ENCODE measurements around the gene BMPER. TPM values are rescaled to one million over a fixed set of nuclear protein-coding genes. Genes with fewer than 3 reads are reported as not detected.

Gene BMPER
- total RNA-seq, 2 donors from 2014 or later, result not detected

DNA sequence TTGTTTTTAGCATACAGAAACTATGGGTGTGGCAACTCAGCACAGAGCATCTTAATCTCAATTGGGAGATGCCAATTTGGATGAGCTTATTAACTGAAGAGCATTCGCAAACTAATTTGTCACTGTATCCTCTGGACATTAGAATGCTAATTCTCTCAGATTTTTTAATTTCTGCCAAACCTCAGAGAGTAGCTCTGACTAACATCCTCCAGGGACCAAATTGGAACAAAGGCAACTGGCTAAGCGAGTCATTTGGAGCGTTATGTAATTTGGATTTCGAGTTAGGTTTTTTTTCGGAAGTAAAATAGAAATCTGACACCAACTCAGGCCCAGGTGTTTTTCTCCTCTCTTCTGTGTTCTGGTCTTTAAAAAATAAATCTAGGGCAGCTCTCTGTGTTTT, 201.9 kb downstream of the BMPER start:
- no peaks in the 10 kb centered on the region for H3K36me3 Mint-ChIP-seq
- peaks cover 15 to 17% of the 10 kb centered on the region in 2 donors for H3K9me3 Mint-ChIP-seq
- ATAC-seq, result no peak
- DNase-seq (ENCODE audit: low spot score in 2 of 2), result no peak
- H3K27ac Mint-ChIP-seq, result no peak overlapping the region

DNA sequence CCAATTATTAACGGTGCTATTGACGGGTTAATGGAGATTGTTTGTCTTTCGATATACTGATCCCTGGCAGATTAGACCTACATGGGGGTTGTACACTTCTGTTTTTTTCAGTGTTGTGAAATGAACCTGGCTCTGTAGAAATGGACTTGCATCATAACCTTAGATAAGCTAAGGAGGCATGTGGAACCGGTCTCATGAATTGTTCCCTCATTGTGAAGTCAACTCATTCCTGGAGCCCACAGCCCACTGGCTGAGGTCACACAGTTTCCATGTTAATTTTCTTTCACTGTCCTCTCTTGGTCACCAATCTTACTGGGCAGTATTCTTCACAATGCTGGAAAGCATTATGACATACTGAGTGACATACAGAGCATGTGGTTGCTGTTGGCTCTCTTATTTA, 202.8 kb downstream of the BMPER start:
- no peak for ATAC-seq
- no peak overlapping the region for H3K27ac Mint-ChIP-seq
- peaks cover 10 to 17% of the 10 kb centered on the region in 2 donors for H3K9me3 Mint-ChIP-seq
- no peak for DNase-seq (ENCODE audit: low spot score in 2 of 2)
- H3K36me3 Mint-ChIP-seq, result no peaks in the 10 kb centered on the region

DNA sequence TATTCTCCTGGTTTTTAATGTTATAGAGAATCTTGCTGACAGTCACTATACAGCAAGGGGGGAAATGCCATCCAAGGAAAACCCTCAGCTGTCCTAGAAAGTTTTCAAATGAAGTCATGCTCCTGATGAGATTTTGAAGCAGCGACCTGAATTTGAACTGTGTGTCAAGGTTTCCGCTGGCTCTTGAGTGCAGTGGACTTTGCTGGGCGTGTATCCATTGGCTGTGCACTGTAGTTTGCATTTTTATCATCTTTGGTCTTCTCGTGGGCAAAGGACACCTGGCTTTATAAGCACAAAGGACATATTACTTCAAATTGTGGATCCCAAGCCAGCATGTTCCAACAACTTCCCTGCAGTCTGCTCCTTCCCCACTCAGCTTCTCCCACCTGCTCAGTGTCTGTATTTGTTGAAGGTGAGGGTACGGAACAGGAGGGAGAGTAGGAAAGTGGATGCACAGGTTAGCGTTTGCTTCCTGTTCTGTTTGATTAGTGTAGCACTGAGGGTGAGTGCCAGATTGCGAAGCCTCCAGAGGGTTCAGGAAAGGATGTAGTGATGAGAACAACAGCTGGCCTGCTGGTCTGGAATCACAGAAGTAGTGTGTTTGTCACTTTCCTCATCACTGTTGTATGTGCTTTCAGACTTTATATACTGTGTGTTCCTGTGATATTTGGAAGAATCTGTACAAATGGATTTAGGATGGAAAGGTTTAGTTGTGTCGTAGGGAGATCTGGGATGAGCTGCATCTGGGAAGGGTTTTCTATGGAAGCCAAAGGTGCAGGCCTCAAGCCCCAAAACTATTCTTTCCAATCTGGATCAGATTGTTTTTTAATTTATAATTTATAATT, 204.8 kb downstream of the BMPER start:
- no peak overlapping the region for H3K27ac Mint-ChIP-seq
- no peak for DNase-seq (ENCODE audit: low spot score in 2 of 2)
- H3K9me3 Mint-ChIP-seq, result peaks cover 11 to 18% of the 10 kb centered on the region in 2 donors
- ATAC-seq, result no peak
- no peaks in the 10 kb centered on the region for H3K36me3 Mint-ChIP-seq

DNA sequence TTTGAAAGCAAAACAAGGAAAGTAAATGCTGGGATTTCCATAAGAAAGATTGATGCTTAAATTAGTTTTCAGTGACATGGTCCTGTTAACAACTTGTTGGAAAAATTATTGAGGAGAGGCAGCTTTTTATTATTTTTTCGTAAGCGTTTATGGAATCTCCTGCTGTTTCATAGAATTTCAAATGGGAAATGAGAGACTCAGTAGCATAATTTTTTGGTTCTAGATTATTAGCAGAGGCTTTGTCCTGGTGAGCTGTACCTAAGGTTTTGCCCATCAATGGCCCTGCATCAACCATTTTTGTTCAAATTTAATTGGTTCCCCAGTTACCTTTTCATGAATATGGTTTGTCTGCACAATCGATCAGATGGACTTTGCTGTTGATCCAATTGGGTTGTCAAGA, 205.7 kb downstream of the BMPER start:
- Mint-ChIP-seq H3K36me3 (peaks cover 0 to under 1% of the 10 kb centered on the region in 2 donors), H3K27ac (no peak overlapping the region)

DNA sequence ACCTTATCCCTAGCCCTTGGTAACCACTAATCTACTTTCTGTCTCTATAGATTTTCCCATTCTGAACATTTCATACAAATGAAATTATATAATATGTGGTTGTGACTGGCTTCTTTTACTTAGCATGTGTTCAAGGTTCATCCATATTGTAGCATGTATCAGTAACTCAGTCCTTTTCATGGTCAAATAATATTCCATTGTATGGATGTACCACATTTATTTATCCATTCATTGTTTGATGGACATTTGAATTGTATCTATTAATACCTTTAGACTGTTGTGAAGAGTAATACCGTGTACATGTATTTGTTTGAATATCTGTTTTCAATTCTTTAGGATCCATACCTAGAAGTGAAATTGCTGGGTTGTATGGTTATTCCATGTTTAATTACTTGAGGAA, 210.2 kb downstream of the BMPER start:
- Mint-ChIP-seq H3K27ac (no peak overlapping the region), H3K9me3 (peaks cover 15 to 17% of the 10 kb centered on the region in 2 donors), H3K36me3 (peaks cover 0 to 5% of the 10 kb centered on the region in 2 donors)
- no peak for DNase-seq (ENCODE audit: low spot score in 2 of 2)
- ATAC-seq, result no peak

More for the DNA sequence above, 205.7 kb downstream of the BMPER start:
- ATAC-seq (no peak), DNase-seq (ENCODE audit: low spot score in 2 of 2) (no peak)
- peaks cover 12 to 18% of the 10 kb centered on the region in 2 donors for H3K9me3 Mint-ChIP-seq

DNA sequence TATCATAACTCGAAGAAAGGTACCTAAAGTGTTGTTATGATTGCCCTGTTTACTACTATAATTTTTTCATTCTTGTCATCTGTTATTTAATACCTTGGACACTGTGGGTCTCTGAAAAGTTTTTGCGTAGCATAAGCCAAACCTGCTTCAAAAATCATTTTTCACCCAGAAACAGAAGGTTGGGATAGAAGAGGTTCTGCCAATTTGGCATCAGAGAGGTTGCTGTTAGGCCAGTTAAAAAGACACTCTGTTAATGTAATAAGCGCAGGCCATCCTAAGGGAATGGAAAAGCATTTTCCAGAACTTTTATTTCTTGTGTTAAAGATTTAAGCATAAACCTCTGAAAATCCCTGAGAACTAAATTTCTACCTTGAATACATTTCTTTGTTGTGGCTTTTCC, 212.2 kb downstream of the BMPER start:
- Mint-ChIP-seq H3K36me3 (peaks cover 0 to 5% of the 10 kb centered on the region in 2 donors), H3K9me3 (peaks cover 14 to 15% of the 10 kb centered on the region in 2 donors), H3K27ac (no peak overlapping the region)
- ATAC-seq (no peak), DNase-seq (ENCODE audit: low spot score in 2 of 2) (no peak)

DNA sequence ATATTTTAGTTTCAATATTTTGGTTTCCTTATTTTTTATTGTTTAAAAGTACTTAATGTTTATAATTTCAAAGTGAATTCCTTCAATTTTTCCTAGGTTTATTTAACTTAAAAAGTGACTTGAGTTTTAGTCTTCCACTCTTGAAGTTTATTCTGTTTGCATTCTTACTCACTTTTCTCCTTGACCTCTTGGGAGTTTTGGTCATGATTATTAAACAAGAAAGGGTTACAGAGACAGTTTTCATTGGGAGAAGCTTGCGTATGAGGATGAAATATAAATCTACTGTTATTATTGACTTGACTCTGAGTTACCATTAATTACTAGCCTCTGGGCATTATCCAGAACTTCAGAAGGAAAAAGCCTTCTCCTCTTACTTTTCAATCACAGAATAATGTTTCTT, 216.0 kb downstream of the BMPER start:
- peaks cover 0 to 7% of the 10 kb centered on the region in 2 donors for H3K36me3 Mint-ChIP-seq
- no peak for DNase-seq (ENCODE audit: low spot score in 2 of 2)
- no peak for ATAC-seq
- peaks cover 10 to 26% of the 10 kb centered on the region in 2 donors for H3K9me3 Mint-ChIP-seq
- no peak overlapping the region for H3K27ac Mint-ChIP-seq

DNA sequence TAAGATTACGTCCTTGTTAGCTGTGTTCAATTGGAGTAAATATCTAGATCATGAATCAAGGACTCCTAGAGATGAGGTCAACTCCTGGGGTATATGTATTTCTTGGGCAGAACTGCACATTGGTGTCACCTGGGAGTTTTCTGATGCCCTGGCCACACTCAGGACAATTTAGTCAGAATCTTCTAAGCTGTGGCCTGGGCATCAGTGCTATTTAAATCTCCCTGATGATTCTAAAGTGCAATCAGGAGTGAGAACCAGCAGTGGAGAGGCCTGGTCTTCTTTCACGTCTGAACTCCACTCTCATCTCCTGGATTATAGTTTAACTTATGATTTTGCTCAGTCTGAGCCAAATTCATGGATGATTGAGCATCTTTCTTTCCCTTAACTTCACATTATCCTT, 218.0 kb downstream of the BMPER start:
- no peak for DNase-seq (ENCODE audit: low spot score in 2 of 2)
- peaks cover 0 to 6% of the 10 kb centered on the region in 2 donors for H3K36me3 Mint-ChIP-seq
- H3K27ac Mint-ChIP-seq, result no peak overlapping the region
- H3K9me3 Mint-ChIP-seq, result peaks cover 18 to 36% of the 10 kb centered on the region in 2 donors
- ATAC-seq, result no peak

DNA sequence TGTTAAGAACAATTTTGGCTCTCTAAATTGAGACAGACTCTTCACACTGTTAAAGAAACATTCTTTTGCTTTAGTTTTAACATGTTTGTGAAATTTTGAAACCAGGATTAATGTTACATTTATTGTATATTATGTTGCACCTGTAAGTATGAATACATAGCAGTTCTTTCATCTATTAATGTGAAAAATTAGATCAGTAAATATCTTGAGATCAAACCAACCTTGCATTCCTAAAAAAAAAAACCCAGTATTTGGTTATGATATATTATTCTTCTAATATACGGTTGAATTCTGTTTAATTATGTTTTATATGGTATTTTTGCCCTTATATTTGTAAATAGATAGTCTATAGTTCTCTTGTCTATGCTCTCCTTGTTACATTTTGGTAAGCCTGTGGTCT, 219.4 kb downstream of the BMPER start:
- DNase-seq (ENCODE audit: low spot score in 2 of 2) (no peak), ATAC-seq (no peak)
- H3K9me3 Mint-ChIP-seq, result peaks cover 14 to 29% of the 10 kb centered on the region in 2 donors
- peaks cover 0 to 6% of the 10 kb centered on the region in 2 donors for H3K36me3 Mint-ChIP-seq
- H3K27ac Mint-ChIP-seq, result no peak overlapping the region

DNA sequence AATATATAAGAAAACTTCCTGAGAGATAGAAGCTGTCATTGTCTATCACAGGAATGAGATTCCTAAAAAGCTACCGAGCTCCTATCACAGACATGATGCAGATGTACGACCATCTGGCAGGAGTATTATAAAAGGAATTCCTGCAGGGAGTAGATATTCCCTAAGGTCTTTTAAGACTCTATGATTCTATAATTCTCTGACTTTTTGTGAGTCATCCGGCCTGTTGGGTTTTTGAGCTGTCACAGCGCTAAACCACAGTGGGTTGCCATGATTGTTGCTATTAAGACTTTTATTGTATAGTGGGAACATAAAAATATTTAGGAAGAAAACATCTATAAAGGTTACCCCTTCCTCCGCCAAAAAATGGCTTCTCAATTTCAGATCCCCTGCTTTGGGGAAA, 223.4 kb downstream of the BMPER start:
- Mint-ChIP-seq H3K36me3 (peaks cover 0 to 6% of the 10 kb centered on the region in 2 donors), H3K27ac (no peak overlapping the region), H3K9me3 (peaks cover 24 to 36% of the 10 kb centered on the region in 2 donors)
- DNase-seq (ENCODE audit: low spot score in 2 of 2), result no peak
- ATAC-seq, result no peak

DNA sequence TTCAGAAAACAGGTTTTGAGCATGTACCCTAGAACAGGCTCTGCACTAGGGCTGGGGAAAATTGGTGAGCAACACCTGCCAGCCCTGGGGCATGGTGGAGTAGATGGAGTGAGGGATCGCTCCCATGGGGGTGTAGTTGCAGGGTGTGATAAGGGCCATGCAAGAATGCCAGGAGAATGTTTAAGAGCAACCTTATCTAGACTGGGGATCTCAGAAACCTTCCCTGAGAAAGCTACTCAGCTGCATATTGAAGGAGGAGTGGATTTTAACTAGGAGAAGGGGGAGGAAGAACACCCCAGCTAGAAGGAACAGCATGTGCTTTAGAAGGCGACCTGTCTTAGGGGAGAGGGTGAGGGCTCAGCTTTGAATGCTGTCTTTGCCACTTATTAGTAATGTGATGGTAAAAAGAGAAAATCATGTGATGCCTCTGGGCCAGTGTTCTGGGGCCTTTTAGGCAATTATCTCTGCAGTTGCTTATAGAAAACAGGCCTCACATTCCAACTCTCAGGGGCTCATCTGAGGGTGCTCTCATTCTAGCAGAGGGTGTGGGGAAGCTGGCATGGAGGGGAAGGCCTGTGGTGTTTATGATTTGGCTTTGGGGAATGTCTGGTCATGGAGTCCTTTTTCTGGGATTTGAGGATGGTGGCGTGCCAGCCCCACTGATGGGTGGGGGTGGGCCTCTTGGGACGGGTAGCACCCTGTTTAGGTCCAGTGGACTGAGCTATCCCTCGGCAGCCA, 225.4 kb downstream of the BMPER start:
- H3K36me3 Mint-ChIP-seq, result peaks cover 0 to 4% of the 10 kb centered on the region in 2 donors
- peaks cover 24 to 25% of the 10 kb centered on the region in 2 donors for H3K9me3 Mint-ChIP-seq
- ATAC-seq, result no peak
- DNase-seq (ENCODE audit: low spot score in 2 of 2), result no peak
- no peak overlapping the region for H3K27ac Mint-ChIP-seq

DNA sequence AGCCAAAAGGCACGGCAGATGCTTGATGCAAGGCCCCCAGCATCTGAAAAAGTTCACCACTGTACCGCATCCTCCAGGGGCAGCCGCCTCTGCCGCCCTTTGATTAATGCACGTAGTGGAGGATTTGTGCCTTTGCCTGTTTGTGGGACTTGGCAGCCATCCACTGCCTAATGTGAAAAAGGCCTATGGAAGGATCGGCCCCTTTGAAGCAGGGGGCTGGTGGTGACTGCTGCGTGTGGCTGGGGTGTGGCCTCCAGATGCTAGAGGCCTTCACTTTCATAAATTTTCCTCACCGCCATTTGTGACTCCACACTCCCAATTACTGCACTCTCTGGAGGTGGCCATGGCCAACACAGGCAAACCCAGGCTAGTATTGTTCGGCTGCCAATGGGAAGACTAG, 226.0 kb downstream of the BMPER start:
- no peak overlapping the region for H3K27ac Mint-ChIP-seq
- peaks cover 19 to 21% of the 10 kb centered on the region in 2 donors for H3K9me3 Mint-ChIP-seq
- no peak for DNase-seq (ENCODE audit: low spot score in 2 of 2)
- H3K36me3 Mint-ChIP-seq, result no peaks in the 10 kb centered on the region
- ATAC-seq, result no peak

DNA sequence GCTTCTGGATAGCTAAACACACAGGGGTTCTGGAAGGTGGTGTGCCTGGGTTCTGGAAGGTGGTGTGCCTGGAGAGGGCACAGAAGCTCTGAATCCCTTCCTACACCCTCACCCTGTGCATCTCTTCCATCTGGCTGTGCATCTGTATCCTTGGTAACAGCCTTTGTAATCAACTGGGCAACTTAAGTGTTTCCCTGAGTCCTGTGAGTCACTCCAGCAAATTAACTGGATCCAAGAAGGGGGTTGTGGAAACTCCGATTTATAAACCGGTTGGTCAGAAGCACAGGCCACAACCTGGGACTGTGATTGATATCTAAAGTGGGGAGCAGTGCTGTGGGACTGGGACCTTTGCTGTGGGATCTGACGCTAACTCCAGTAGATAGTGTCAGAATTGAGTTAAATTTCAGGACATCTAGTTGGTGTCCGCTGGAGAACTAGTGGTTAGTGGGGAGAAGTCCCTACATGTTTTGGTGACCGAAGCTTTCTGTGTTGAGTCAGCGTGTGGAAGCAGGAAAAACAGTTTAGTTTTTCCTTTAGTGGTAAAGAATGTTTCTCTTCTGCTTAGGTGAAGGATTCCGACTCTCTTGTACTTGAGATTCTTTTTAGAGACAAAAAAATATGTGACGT, 228.1 kb downstream of the BMPER start:
- no peak overlapping the region for H3K27ac Mint-ChIP-seq
- DNase-seq (ENCODE audit: low spot score in 2 of 2) (no peak), ATAC-seq (no peak)
- no peaks in the 10 kb centered on the region for H3K36me3 Mint-ChIP-seq
- H3K9me3 Mint-ChIP-seq, result peaks cover 7 to 12% of the 10 kb centered on the region in 2 donors

DNA sequence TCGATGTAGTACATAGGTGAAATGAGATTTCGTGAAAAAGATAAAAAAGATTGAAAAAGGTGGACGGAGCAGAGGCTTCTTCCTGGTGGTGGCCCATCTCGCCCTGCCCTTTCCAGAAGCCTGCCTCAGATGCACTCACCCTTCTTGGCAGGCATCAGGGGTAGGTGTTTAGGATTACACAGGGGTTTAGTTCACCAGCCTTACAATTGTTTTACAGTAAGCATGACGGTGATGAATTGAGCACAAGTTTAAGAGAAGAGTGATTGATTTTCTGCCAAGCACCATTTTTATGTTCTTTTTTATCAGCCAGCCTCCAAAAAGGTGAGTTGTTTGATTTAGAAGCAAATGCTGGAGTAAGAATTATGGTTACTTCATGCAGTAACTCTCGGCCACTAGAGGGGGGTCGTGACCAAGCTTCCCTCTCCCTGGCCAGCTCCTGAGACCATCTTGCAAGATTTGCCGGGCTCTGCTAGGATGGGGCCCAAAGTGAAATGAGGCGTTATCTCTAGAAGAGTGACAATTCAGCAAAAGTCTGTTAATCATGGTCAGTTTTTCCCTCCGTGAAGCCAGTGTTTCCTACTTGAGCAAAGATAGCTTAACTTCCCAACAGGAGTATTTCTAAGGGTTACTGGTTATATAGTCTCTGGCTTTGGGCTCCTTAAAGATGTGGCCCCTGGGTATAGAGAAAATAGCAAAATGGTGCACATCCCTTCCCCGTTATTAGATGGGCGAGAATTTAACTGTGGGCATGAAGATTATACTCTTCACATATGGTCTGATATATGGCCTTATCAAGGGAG, 228.8 kb downstream of the BMPER start:
- H3K36me3 Mint-ChIP-seq, result no peaks in the 10 kb centered on the region
- no peak overlapping the region for H3K27ac Mint-ChIP-seq
- peak in 1 of 2 donors; percentile 4 for DNase-seq (ENCODE audit: low spot score in 2 of 2)
- H3K9me3 Mint-ChIP-seq, result peaks cover 7 to 12% of the 10 kb centered on the region in 2 donors
- no peak for ATAC-seq

DNA sequence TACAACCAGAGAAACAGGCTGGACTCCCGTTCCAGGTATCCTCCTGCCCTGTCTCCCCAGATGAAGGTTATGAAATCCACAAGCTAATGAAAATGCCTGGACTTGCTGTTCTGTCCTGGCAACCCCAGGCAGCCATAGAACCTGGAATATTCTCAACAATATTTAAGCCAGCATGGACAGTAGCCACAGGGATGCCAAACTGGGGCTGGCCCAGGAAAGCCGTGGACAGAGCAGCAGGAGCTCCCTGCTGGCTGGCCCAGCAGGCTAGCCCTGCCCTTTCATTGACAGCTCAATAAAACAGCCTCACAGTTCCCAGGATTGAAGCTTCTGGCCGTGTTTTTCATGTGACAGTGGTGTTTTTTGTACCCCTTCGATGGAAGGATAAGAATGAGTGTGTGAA, 230.6 kb downstream of the BMPER start:
- no peak for ATAC-seq
- Mint-ChIP-seq H3K9me3 (peaks cover 5 to 6% of the 10 kb centered on the region in 2 donors), H3K36me3 (no peaks in the 10 kb centered on the region), H3K27ac (no peak overlapping the region)
- DNase-seq (ENCODE audit: low spot score in 2 of 2), result no peak

DNA sequence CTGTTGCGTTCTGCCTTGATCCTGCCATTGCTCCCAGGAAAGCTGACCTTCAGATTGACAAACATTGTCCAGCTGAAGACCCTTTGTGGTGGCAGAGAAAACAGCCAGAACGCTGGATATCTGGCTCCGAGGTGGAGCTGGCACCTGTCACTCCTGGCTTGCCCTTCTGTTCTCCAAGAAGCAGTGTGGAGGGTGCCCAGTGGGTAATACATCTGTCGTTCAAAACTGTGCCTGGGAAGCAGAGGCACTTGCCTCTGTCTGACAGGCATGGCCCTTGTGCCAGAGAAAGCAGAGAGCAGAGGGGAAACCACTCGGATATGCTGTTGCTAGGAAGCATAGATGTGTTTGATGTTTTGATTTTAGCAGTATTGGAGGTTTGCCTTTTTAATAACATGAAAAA, 231.4 kb downstream of the BMPER start:
- H3K27ac Mint-ChIP-seq, result no peak overlapping the region
- DNase-seq (ENCODE audit: low spot score in 2 of 2), result no peak
- peaks cover 5 to 8% of the 10 kb centered on the region in 2 donors for H3K9me3 Mint-ChIP-seq
- no peaks in the 10 kb centered on the region for H3K36me3 Mint-ChIP-seq
- no peak for ATAC-seq
